ENCODE results near the gene DMTF1. TPM values are rescaled to one million over a fixed set of nuclear protein-coding genes. Genes with fewer than 3 reads are reported as not detected.

DMTF1 gene
- total and polyA plus RNA-seq, 7 donors: 8.3 to 25.3 (median 16.8) TPM

DNA sequence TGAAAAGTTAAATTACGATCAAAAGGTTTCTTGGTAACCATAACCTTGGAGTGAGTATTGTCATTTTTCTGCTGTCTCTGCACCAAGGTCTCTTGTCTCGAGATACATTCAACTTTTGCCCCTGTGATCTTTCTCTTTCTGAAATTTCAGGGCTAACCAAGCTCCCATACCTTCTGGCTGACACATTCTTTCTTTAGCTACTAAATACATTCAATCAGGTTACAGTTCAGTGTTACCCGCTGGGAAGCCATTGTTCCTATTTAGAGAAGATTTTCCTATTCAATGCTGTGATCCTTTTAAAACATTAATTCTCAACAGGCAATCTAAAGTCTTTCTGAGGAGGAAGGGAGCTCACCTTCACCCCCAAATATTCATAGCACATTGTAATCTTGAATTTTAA is 22.9 kb upstream of the DMTF1 start:
- Histone ChIP-seq H3K36me3 (ENCODE audit: insufficient read depth in 1 of 2, low read depth in 1 of 2) (no peaks in the 10 kb centered on the region), H3K4me1 (no peaks in the 10 kb centered on the region), H3K27ac (no peak overlapping the region), H3K27me3 (ENCODE audit: insufficient read depth in 3 of 3, low read length in 2 of 3) (no peaks in the 10 kb centered on the region), H3K4me3 (no peak overlapping the region), H3K9me3 (no peaks in the 10 kb centered on the region)
- 58 to 68% (median 64%) methylated on average over 3 of the region's 3 CpGs for WGBS, 3 donors
- DNase-seq (no peak), ATAC-seq (no peak)
- intact Hi-C loops (cut with DNase I): no loop called here
- TF ChIP-seq, protein P1, sequence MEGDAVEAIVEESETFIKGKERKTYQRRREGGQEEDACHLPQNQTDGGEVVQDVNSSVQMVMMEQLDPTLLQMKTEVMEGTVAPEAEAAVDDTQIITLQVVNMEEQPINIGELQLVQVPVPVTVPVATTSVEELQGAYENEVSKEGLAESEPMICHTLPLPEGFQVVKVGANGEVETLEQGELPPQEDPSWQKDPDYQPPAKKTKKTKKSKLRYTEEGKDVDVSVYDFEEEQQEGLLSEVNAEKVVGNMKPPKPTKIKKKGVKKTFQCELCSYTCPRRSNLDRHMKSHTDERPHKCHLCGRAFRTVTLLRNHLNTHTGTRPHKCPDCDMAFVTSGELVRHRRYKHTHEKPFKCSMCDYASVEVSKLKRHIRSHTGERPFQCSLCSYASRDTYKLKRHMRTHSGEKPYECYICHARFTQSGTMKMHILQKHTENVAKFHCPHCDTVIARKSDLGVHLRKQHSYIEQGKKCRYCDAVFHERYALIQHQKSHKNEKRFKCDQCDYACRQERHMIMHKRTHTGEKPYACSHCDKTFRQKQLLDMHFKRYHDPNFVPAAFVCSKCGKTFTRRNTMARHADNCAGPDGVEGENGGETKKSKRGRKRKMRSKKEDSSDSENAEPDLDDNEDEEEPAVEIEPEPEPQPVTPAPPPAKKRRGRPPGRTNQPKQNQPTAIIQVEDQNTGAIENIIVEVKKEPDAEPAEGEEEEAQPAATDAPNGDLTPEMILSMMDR (IDR thresholded peaks at IDR 0.05): no peak

DNA sequence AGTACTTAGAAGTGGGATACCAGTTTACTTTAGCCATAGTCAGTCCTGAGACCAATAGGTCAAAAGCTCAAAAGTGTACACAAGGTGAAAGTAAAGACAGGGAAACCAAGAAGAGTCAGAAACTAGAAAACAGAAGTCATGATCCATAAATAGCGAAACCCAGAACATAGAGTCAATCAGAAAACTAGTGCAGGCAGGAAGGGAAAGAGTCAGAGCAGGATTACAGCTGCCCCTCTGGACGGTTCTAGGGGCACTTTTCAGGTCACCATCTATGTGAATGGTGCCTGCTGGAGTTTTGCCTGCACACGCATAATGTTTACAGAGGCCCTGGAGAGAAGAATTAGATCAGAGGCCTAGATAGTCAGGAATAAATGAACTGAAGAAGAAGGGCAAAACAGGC is 22.4 kb upstream of the DMTF1 start:
- Histone ChIP-seq H3K36me3 (ENCODE audit: insufficient read depth in 1 of 2, low read depth in 1 of 2) (no peaks in the 10 kb centered on the region), H3K9me3 (no peaks in the 10 kb centered on the region), H3K4me1 (no peaks in the 10 kb centered on the region), H3K4me3 (no peak overlapping the region), H3K27ac (peak overlapping the region; percentile 13), H3K27me3 (ENCODE audit: insufficient read depth in 3 of 3, low read length in 2 of 3) (no peaks in the 10 kb centered on the region)
- TF ChIP-seq, protein P1 (IDR thresholded peaks at IDR 0.05): no peak
- WGBS, 3 donors: 56 to 71% (median 64%) methylated on average over 3 of the region's 3 CpGs
- intact Hi-C loops (cut with DNase I): no loop called here
- ATAC-seq: peak in 2 of 4 donors; percentile 50 to 70
- no peak for DNase-seq

DNA sequence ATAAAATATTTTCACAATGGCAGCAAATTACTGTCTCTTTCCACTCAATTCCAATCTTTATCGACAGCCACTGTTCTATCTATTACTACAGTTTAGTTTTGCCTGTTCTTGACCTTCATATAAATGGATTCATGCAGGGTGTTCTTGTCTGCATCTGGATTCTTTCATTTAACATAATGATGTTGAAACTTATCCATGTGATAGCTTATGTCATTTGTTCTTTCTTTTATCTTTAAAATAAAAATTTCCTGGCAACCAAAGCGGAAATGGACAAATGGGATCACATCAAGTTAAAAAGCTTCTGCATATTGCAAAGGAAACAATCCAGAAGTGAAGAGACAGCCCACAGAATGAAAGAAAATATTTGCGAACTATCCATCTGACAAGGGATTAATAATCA is 20.5 kb upstream of the DMTF1 start:
- H3K4me3 ChIP-seq: no peak overlapping the region
- DNase-seq (no peak), ATAC-seq (no peak)
- H3K27ac ChIP-seq: no peak overlapping the region
- no peaks in the 10 kb centered on the region for H3K36me3 ChIP-seq (ENCODE audit: insufficient read depth in 1 of 2, low read depth in 1 of 2)
- no peaks in the 10 kb centered on the region for H3K4me1 ChIP-seq
- intact Hi-C loops (cut with DNase I): no loop called here
- no peaks in the 10 kb centered on the region for H3K27me3 ChIP-seq (ENCODE audit: insufficient read depth in 3 of 3, low read length in 2 of 3)
- no peaks in the 10 kb centered on the region for H3K9me3 ChIP-seq
- WGBS, 3 donors: 93 to 95% (median 93%) methylated on average over 3 of the region's 3 CpGs
- TF ChIP-seq, protein P1 (IDR thresholded peaks at IDR 0.05): no peak

DNA sequence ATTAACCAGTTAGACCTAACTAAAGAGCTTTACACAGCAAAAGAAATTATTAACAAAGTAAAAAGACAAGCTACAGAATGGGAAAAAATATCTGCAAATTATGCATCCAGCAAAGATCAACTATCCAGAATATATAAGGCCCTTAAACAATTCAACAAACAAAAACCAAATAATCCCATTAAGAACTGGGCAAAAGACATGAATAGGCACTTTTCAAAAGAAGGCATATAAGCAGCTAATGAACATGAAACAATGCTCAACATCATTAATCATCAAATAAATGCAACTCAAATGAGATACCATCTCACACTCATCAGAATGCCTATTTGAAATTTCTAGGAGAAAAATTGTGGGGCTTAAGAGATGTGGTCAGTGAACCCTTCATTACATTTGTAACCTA is 15.0 kb upstream of the DMTF1 start:
- ATAC-seq (no peak), DNase-seq (no peak)
- no peaks in the 10 kb centered on the region for H3K36me3 ChIP-seq (ENCODE audit: insufficient read depth in 1 of 2, low read depth in 1 of 2)
- TF ChIP-seq, protein P1 (IDR thresholded peaks at IDR 0.05): no peak
- no peak overlapping the region for H3K4me3 ChIP-seq
- no peaks in the 10 kb centered on the region for H3K9me3 ChIP-seq
- H3K27me3 ChIP-seq (ENCODE audit: insufficient read depth in 3 of 3, low read length in 2 of 3): no peaks in the 10 kb centered on the region
- H3K4me1 ChIP-seq: no peaks in the 10 kb centered on the region
- intact Hi-C loops (cut with DNase I): no loop called here
- no peak overlapping the region for H3K27ac ChIP-seq

DNA sequence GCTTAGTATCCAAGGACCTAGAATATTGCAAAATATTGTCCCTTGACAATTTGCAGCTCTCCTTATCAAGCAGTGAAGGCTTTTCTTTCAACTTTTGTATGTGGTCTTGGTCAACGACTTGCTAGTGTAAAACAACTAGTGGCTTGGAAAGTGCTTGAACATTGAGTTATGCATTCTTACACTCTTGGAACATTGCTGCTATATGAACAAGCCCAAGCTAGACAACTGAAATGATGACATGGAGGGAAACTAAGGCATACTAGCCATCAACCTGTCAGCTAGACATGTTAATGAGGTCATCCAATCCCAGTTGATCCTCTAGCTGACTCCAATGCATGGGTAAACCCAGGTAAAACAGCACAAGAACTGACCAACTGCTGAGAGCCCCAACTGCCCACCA is 12.7 kb upstream of the DMTF1 start:
- intact Hi-C loops (cut with DNase I): no loop called here
- no peak for ATAC-seq
- Histone ChIP-seq H3K9me3 (no peaks in the 10 kb centered on the region), H3K27me3 (ENCODE audit: insufficient read depth in 3 of 3, low read length in 2 of 3) (no peaks in the 10 kb centered on the region), H3K4me3 (no peak overlapping the region), H3K4me1 (no peaks in the 10 kb centered on the region), H3K36me3 (ENCODE audit: insufficient read depth in 1 of 2, low read depth in 1 of 2) (no peaks in the 10 kb centered on the region), H3K27ac (no peak overlapping the region)
- no peak for DNase-seq
- TF ChIP-seq, protein P1 (IDR thresholded peaks at IDR 0.05): no peak
- 64 to 85% (median 84%) methylated on average over 1 of the region's 1 CpG for WGBS, 3 donors

Measured in psoas muscle (tissue), 8 donors.